GM18520 (cell line): ENCODE data around the gene USP40.

Experiments
- ATAC-seq: cut with Tn5 transposase; IDR thresholded peaks from one replicate; pipeline ENCODE4 v1.9.1; 2021; ENCODE audit not compliant: unreplicated experiment

Gene USP40

DNA sequence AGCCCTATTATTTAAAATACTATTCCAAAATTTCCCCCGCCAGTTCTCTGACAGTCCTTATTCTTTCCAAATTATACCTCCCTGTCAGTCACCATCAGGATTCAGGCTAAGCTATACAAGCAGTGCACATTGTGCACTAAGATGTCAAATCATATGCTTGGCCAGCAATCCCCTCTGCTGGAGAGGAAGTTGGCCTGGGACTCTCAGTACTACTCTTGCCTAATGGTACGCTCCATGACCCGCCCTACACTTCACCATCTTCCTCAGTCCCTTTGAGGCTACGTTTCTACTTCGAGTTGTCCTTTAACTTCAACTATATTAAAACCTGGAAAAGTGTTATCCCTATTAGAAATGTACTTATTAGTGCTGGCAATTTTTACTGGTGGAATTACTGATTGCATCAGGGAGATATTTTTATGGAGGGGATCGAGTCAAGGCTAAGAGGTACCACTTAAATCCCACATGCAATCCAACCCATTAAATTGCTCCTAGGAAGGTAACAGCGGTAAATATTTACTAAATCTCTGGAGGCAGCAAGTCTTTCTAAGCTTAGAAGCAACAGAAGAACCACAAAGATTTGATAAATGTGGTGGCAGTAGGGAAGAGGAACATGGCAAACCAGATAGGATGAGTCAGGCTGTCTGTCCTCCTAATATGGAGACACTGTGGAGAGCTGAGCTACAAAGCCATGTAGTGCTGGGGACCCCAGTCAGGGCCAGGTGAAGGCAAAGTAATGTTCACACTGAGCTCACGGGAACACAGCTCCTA is 2.7 kb downstream of the USP40 start:
- no peak for ATAC-seq

- no peak for ATAC-seq
Measured at GRCh38 chr2:233556881-233557736, 9.5 kb downstream of the USP40 start.

DNA sequence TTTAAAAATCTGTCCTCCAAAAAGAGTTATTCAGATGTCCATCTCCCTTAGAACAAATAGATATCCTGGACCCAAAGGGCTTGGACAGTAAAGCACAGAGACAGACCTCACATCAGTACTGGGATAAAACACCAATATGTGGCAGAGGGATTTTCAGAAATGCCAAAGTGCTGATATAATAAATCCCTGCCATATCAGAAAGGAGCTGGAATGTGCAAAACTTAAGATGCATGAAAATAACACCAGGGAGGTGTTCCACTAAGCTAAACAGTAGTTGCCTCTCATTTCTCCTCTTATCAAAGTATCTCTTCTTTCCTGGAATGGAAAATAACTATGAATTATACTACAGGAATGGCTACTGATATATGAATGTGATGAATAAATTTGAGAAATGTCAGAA is 13.2 kb downstream of the USP40 start:
- no peak for ATAC-seq

- ATAC-seq, result no peak
Measured at GRCh38 chr2:233551491-233551890, 15.1 kb downstream of the USP40 start.

GRCh38 chr2:233546774-233547173 is 19.8 kb downstream of the USP40 start:
- no peak for ATAC-seq

DNA sequence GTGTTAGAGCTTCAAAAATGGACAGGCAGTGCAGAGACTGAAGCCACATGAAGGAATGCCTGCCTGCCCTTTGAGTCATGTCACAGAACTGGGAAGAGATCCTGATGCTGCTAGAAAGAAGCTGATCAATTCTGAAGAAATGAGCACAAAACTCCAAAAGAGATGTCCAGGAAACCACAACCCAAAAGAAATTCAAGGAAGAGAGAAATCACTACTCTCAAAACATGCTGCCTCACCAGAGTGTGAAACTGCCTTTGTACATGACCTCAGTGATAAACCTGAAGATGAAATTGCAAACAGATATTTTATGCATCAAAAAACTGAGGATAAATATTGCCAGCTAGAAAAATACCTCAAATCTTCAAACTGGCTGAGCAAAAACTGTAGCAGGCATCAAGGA is 20.5 kb downstream of the USP40 start:
- no peak for ATAC-seq

DNA sequence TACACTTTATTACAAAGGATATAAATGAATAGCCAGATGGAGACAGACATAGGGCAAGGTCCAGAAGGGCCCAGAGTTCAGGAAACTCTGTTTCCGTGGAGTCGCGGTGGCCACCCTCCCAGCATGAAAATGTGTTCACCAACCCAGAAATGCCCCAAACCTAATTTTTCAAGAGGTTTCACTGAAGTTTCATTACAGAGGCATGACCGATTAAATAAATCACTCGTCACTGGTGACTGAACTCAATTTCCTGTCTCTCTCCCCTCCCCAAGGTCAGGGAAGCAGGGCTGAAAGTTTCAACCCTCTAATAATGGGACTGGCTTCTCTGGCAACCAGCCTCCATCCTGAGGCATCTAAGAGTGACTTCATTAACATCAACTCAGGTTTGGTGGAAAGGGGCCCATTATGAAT is 22.4 kb downstream of the USP40 start:
- no peak for ATAC-seq

DNA sequence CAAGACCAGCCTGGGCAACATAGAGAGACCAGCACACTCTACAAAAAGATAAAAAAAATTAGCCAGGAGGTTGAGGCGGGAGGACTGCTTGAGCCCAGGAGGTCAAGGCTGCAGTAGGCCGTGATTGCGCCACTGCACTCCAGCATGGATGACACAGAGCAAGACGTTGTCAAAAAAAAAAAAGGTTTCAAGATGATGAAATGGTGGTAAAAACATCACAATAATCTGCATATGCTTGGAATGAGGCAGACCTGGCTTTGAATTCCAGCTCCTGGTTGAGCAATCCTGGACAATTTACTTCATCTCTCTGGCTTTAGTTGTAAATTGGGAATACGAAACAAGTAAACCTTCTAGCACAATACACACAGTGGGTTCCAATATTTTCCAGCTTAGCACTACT is 24.1 kb downstream of the USP40 start:
- ATAC-seq, result no peak

DNA sequence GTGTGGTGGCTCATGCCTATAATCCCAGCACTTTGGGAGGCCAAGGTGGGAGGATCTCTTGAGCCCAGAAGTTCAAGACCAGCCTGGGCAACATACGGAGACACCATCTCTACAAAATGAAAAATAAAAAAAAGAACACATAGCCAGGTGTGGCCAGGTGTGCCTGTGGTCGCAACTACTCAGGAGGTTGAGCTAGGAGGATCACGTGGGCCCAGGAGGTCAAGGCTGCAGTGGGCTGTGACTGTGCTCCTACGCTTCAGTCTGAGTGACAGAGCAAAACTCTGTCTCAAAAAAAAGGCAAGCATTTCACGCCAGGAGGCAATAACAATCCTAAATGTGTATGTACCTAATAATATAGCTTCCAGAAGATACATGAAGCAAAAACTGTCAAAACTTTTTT is 27.8 kb downstream of the USP40 start:
- ATAC-seq, result no peak

GRCh38 chr2:233535271-233535670 is 31.3 kb downstream of the USP40 start:
- ATAC-seq, result no peak

DNA sequence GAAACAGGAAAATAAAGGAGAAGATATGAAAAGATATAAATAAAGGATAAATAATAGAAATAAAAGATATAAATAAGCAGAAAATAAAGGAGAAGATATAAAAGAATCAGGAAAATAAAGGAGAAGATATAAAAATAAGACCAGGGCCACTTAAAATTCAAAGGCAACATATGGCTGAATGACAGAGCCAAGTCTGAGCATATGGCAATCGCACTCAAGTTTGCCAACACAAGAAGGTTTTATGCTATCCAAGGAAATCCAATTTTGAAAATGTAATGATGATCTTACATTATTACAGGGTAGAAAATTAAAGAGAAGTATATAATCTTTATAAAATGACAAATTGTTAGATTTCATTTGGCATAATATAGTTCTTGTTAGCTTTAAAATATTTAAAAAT is 33.6 kb downstream of the USP40 start:
- no peak for ATAC-seq

- no peak for ATAC-seq
Measured at GRCh38 chr2:233531955-233532354, 34.6 kb downstream of the USP40 start.

DNA sequence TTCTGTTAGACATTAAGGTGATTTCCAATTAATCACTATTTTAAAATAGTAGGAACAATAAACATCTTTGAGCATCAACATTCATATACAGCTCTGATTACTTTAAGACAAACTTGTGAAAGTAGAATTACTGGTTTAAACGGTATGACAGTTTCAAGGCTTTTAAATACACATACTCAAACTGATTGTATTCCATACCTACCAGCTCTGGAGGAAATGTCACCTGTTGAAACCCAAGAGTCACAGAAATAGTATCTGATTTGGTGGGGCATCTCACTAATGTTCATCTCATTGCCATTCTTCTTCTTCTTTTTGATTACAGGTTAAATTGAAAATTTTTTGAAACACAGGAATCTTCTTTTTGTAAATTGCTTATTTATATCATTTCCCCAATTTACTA is 36.2 kb downstream of the USP40 start:
- ATAC-seq, result no peak

GRCh38 chr2:233528182-233528581 is 38.4 kb downstream of the USP40 start:
- ATAC-seq, result no peak

GRCh38 chr2:233525791-233526190 is 40.8 kb downstream of the USP40 start:
- ATAC-seq, result no peak

DNA sequence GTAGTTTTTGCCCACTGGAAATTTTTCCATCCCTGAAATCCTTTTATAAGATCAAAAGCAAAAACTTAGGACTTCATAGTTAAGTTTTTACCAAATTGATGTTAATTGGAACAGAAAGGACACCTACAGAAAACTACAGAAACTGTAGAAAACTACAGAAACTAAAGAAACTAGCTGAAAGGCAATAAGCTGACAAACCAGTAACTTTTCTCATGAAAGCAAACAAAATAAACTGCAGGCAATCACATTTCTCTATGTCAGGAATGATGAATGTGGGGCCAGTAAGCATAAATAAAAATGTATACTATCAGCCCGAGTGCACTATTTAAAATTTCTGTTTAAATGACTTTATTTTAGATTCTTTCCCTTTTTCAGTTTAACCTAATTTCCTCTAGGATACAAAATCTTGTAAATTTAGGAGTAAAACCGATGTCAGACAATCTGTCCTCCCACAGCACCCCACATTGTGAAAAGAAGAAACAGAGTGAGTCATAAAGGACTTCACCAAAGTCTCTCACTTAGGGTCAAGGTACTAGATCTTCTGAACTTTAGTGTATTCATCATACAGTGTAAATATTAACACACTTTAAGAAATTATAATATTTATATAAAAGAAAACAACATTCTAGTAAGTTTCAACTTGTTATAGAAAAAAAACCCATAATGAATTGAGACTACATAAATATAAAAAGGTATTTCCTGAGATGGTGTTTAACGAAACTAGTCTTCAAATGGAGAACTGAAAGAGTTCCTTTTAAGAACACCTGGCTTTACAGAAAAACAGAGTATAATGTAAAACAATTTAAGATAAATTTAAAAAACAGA is 46.6 kb downstream of the USP40 start:
- ATAC-seq, result peak; percentile 80

- no peak for ATAC-seq
Measured at GRCh38 chr2:233513953-233514655, 52.5 kb downstream of the USP40 start.

DNA sequence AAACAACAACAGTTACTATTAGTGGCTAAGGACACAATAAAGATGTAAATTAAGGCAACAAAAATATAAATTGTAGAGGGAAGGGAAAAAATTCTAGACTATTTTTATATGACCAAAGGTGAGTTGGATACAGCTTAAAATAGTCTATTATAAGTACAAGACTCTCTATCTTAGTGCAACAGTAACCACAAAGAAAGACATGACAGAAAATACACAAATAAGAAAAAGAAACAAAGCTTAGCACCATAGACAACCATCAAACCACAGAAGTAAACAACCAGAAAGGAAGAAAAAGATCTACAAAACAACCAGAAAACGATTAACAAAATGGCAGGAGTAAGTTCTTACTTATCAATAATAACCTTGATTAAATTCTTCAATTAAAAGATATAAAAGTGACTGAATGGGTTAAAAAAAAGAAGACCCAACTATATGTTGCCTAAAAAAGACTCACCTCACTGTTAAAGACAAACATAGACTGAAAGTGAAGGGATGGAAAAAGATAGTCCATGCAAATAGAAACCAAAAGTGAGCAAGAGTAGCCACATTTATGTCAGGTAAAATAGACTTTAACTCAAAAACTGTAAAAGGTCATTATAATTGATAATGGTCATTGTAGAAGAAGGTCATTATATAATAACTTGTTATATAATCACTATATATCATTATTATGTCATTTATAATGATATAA is 62.5 kb downstream of the USP40 start:
- no peak for ATAC-seq

DNA sequence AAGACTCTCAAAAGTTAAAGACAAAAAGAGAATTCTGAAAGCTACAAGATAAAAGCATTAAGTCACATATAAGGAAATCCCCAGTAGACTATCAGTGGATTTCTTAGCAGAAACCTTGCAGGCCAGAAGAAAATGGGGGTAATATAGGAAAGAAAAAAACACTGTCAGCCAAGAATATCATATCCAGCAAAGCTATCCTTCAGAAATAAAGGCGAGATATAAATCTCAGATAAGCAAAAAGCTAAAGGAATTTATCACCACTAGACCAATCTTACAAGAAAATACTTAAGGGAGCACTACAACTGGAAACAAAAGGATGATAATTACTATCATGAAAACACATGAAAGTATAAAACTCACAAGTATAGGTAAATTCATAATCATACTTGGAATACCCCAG is 63.1 kb downstream of the USP40 start:
- no peak for ATAC-seq
